HL-60 (cell line): Measurements from ENCODE around the gene CABCOCO1.
"Not testable (repeated sequence)": the region's sequence is repeated elsewhere in the genome, so short reads cannot be mapped to it uniquely, and the experiment has no call there.

Experiments
- GABPA ChIP-seq: IDR thresholded peaks from 2 replicates; pipeline ENCODE4 v1.6.1; 2012; ENCODE audit warnings: low read depth
- TF ChIP-seq, protein P1 (sequence below): IDR thresholded peaks from one replicate; pipeline ENCODE4 v1.5.1; 2011; ENCODE audit warnings: low read length, control low read depth, inconsistent platforms; ENCODE audit not compliant: insufficient read depth
- TF ChIP-seq, protein P2 (sequence below): IDR thresholded peaks from 2 replicates; pipeline ENCODE4 v1.6.1; 2012; ENCODE audit warnings: low read depth; ENCODE audit not compliant: insufficient replicate concordance

DNA sequence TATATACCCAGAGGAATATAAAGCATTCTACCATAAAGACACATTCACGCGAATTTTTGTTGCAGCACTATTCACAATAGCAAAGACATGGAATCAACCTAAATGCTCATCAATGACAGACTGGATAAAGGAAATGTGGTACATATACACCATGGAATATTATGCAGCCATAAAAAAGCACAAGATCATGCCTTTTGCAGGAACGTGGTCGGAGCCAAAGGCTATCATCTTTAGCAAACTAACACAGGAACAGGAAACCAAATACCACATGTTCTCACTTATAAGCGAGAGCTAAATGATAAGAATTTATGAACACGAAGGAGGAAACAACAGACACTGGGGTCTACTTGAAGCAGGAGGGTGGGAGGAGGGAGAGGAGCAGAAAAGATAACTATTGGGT lies 74.7 kb downstream of the CABCOCO1 start:
- TF ChIP-seq, protein P1, sequence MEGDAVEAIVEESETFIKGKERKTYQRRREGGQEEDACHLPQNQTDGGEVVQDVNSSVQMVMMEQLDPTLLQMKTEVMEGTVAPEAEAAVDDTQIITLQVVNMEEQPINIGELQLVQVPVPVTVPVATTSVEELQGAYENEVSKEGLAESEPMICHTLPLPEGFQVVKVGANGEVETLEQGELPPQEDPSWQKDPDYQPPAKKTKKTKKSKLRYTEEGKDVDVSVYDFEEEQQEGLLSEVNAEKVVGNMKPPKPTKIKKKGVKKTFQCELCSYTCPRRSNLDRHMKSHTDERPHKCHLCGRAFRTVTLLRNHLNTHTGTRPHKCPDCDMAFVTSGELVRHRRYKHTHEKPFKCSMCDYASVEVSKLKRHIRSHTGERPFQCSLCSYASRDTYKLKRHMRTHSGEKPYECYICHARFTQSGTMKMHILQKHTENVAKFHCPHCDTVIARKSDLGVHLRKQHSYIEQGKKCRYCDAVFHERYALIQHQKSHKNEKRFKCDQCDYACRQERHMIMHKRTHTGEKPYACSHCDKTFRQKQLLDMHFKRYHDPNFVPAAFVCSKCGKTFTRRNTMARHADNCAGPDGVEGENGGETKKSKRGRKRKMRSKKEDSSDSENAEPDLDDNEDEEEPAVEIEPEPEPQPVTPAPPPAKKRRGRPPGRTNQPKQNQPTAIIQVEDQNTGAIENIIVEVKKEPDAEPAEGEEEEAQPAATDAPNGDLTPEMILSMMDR = not testable (repeated sequence)
- TF ChIP-seq, protein P2, sequence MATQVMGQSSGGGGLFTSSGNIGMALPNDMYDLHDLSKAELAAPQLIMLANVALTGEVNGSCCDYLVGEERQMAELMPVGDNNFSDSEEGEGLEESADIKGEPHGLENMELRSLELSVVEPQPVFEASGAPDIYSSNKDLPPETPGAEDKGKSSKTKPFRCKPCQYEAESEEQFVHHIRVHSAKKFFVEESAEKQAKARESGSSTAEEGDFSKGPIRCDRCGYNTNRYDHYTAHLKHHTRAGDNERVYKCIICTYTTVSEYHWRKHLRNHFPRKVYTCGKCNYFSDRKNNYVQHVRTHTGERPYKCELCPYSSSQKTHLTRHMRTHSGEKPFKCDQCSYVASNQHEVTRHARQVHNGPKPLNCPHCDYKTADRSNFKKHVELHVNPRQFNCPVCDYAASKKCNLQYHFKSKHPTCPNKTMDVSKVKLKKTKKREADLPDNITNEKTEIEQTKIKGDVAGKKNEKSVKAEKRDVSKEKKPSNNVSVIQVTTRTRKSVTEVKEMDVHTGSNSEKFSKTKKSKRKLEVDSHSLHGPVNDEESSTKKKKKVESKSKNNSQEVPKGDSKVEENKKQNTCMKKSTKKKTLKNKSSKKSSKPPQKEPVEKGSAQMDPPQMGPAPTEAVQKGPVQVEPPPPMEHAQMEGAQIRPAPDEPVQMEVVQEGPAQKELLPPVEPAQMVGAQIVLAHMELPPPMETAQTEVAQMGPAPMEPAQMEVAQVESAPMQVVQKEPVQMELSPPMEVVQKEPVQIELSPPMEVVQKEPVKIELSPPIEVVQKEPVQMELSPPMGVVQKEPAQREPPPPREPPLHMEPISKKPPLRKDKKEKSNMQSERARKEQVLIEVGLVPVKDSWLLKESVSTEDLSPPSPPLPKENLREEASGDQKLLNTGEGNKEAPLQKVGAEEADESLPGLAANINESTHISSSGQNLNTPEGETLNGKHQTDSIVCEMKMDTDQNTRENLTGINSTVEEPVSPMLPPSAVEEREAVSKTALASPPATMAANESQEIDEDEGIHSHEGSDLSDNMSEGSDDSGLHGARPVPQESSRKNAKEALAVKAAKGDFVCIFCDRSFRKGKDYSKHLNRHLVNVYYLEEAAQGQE = not testable (repeated sequence)
- not testable (repeated sequence) for TF ChIP-seq GABPA
